Peyer's patch (tissue), 4 donors: ENCODE data around the gene CELF4. TPM values are rescaled to one million over a fixed set of nuclear protein-coding genes. Genes with fewer than 3 reads are reported as not detected.

Experiments used
- DNase-seq, 3 donors: peaks; one replicate each; pipeline ENCODE4 v3.0.0-alpha.2; 2017 to 2019
- H3K27ac ChIP-seq, 4 donors: fragments of 200-600 bp; sonication (generic); one replicate each; pipeline ENCODE4 v1.5.1; 2016 to 2019
- H3K27me3 ChIP-seq, 2 donors: fragments of 200-600 bp; sonication (generic); one replicate each; pipeline ENCODE4 v1.5.1; 2019
- H3K36me3 ChIP-seq, 3 donors: fragments of 200-600 bp; sonication (generic); one replicate each; pipeline ENCODE4 v1.5.1; 2016 to 2019
- H3K4me1 ChIP-seq, 4 donors: fragments of 200-600 bp; sonication (generic); one replicate each; pipeline ENCODE4 v1.5.1; 2016 to 2019
- H3K4me3 ChIP-seq, 4 donors: fragments of 200-600 bp; sonication (generic); 1 replicate in 3 of 4; 2 replicates in 1 of 4; pipeline ENCODE4 v1.5.1; 2016 to 2019; ENCODE audit warnings: mild to moderate bottlenecking in 1 of 4
- H3K9me3 ChIP-seq, 4 donors: fragments of 200-600 bp; sonication (generic); one replicate each; pipeline ENCODE4 v1.5.1; 2016 to 2019; ENCODE audit warnings: mild to moderate bottlenecking in 1 of 4
- CTCF ChIP-seq, 6 experiments: fragments of 450-650 bp in 4 of 6; fragments of 200-600 bp in 2 of 6; sonication (generic) in 1 of 6; IDR thresholded peaks; one replicate each; pipeline ENCODE4 v1.5.1; 2017 to 2019; ENCODE audit warnings: antibody characterized with exemption in 6 of 6, mild to moderate bottlenecking in 3 of 6, moderate library complexity in 1 of 6
- POLR2A ChIP-seq, 2 donors: fragments of 450-650 bp; IDR thresholded peaks; one replicate each; pipeline ENCODE4 v1.5.1; 2017; ENCODE audit warnings: antibody characterized with exemption in 2 of 2, mild to moderate bottlenecking in 2 of 2, moderate library complexity in 2 of 2
- total RNA-seq, 4 donors: library from RNA; depleted of rRNA; stranded (reverse); fragments of >200 nt; gene quantifications; one replicate each; pipeline ENCODE4 v1.1.0, GENCODE V29; 2016

The CELF4 gene
- total RNA-seq, 4 donors from 2014 or later: 0.35 to 4.8 TPM; not detected in 2

GRCh38 chr18:37396971-37397720 is 168.5 kb downstream of the CELF4 start:
- no peak overlapping the region for H3K4me3 ChIP-seq
- H3K27me3 ChIP-seq: no peaks in the 10 kb centered on the region
- no peaks in the 10 kb centered on the region for H3K36me3 ChIP-seq
- DNase-seq: no peak
- H3K9me3 ChIP-seq: no peaks in the 10 kb centered on the region
- H3K27ac ChIP-seq: no peak overlapping the region
- no peak for TF ChIP-seq POLR2A (IDR thresholded peaks at IDR 0.05)
- no peak for TF ChIP-seq CTCF (IDR thresholded peaks at IDR 0.05)
- peaks cover 0 to 5% (median 0%) of the 10 kb centered on the region in 4 donors for H3K4me1 ChIP-seq

- Histone ChIP-seq H3K27ac (no peak overlapping the region), H3K9me3 (no peaks in the 10 kb centered on the region), H3K4me3 (no peak overlapping the region), H3K27me3 (no peaks in the 10 kb centered on the region), H3K4me1 (peaks cover 0 to 5% (median 0%) of the 10 kb centered on the region in 4 donors), H3K36me3 (no peaks in the 10 kb centered on the region)
- DNase-seq: no peak
- TF ChIP-seq POLR2A (IDR thresholded peaks at IDR 0.05) (no peak), CTCF (IDR thresholded peaks at IDR 0.05) (no peak)
Measured at GRCh38 chr18:37395631-37396030, 170.0 kb downstream of the CELF4 start.

GRCh38 chr18:37395138-37395537 is 170.5 kb downstream of the CELF4 start:
- H3K4me3 ChIP-seq: no peak overlapping the region
- no peak for DNase-seq
- no peaks in the 10 kb centered on the region for H3K36me3 ChIP-seq
- TF ChIP-seq CTCF (IDR thresholded peaks at IDR 0.05) (no peak), POLR2A (IDR thresholded peaks at IDR 0.05) (no peak)
- no peak overlapping the region for H3K27ac ChIP-seq
- H3K9me3 ChIP-seq: no peaks in the 10 kb centered on the region
- H3K4me1 ChIP-seq: peaks cover 0 to 5% (median 0%) of the 10 kb centered on the region in 4 donors
- no peaks in the 10 kb centered on the region for H3K27me3 ChIP-seq

- Histone ChIP-seq H3K4me1 (peaks cover 0 to 5% (median 0%) of the 10 kb centered on the region in 4 donors), H3K27ac (no peak overlapping the region), H3K36me3 (no peaks in the 10 kb centered on the region), H3K4me3 (peak overlapping the region in 1 of 4 donors; percentile 44), H3K27me3 (no peaks in the 10 kb centered on the region), H3K9me3 (no peaks in the 10 kb centered on the region)
- DNase-seq: no peak
- TF ChIP-seq CTCF (IDR thresholded peaks at IDR 0.05): no peak
- no peak for TF ChIP-seq POLR2A (IDR thresholded peaks at IDR 0.05)
Measured at GRCh38 chr18:37394610-37394965, 171.0 kb downstream of the CELF4 start.

GRCh38 chr18:37393945-37394609 is 171.5 kb downstream of the CELF4 start:
- Histone ChIP-seq H3K27me3 (no peaks in the 10 kb centered on the region), H3K9me3 (no peaks in the 10 kb centered on the region), H3K4me1 (peaks cover 0 to 5% (median 0%) of the 10 kb centered on the region in 4 donors), H3K27ac (no peak overlapping the region), H3K36me3 (no peaks in the 10 kb centered on the region), H3K4me3 (peak overlapping the region in 3 of 4 donors; percentile 27 to 44 (median 41))
- DNase-seq: peak; percentile 24 to 64 (median 60)
- TF ChIP-seq POLR2A (IDR thresholded peaks at IDR 0.05) (no peak), CTCF (IDR thresholded peaks at IDR 0.05) (no peak)
